ACC112 (cell line): Measurements from ENCODE around the gene CD248.

Source experiments
- H2AFZ ChIP-seq: fragments of 200-600 bp; sonication (generic); one replicate; pipeline ENCODE4 v1.6.0; 2017; ENCODE audit warnings: antibody characterized with exemption, low read length; ENCODE audit not compliant: unreplicated experiment
- H3K27ac ChIP-seq: fragments of 200-600 bp; sonication (generic); 2 replicates; pipeline ENCODE4 v1.5.1; 2014; ENCODE audit warnings: low read depth, mild to moderate bottlenecking, antibody characterized with exemption, low read length, moderate library complexity
- H3K27me3 ChIP-seq: fragments of 200-600 bp; sonication (generic); 2 replicates; pipeline ENCODE4 v1.6.1; 2014; ENCODE audit warnings: mild to moderate bottlenecking, antibody characterized with exemption, low read length, moderate library complexity, mixed read lengths; ENCODE audit not compliant: insufficient read depth
- H3K36me3 ChIP-seq: fragments of 200-600 bp; sonication (generic); 2 replicates; pipeline ENCODE4 v1.6.1; 2016; ENCODE audit warnings: mild to moderate bottlenecking, antibody characterized with exemption, low read length, moderate library complexity, mixed read lengths; ENCODE audit not compliant: insufficient read depth
- H3K4me1 ChIP-seq: fragments of 200-600 bp; sonication (generic); one replicate; pipeline ENCODE4 v1.6.1; 2016; ENCODE audit warnings: low read length, mixed read lengths; ENCODE audit not compliant: insufficient read depth, unreplicated experiment, control insufficient read depth
- H3K4me3 ChIP-seq: fragments of 200-600 bp; sonication (generic); 2 replicates; pipeline ENCODE4 v1.5.1; 2014; ENCODE audit warnings: mild to moderate bottlenecking, low read depth, low read length
- H3K79me2 ChIP-seq: fragments of 200-600 bp; sonication (generic); one replicate; pipeline ENCODE4 v1.6.0; 2016; ENCODE audit warnings: low read length; ENCODE audit not compliant: control insufficient read depth, unreplicated experiment, insufficient read depth

Gene CD248

DNA sequence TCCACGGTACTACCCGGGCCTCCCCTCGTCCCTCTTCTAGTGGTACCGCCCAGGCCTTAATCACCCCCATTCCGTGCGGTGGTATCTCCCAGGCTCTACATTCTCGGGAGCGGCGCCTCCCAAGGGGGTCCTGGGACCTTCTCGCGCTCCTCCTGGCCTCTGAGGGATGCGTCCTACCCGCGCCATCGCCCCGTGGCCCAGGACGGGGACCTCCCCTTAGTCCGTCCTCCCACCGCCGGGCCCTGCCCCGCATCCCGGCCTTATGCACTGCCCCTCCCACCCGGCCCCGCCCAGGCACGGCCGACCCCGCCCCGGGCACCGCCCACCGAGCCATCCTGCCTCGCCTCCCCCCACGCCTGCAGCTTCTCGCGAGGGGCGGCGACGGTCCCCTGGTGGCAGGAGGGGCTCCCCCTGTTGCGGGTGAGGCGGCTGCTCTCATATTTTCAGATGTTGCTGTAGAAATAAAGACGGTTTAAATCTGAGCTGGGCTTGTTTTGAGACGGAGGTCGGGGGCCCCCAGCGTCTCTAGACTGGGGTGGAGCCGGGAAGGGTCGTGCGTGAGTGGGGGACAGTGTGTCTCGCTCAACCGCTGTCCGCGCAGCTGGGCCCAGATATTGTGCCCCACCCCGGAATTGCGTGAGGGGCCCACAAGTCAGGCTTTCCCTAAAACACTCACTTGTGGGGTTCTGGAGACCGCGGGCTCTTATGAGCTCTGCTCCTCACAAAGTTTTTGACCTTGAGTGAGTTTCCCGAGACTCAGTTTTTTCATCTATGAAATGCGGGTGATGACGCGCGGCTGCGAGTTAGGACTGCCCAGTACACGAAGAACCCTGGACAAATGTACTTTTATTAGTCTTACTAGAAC, 49.2 kb downstream of the CD248 start:
- Histone ChIP-seq H3K4me3 (peak overlapping the region; percentile 95), H3K27ac (peak overlapping the region; percentile 79), H3K79me2 (peaks cover 23% of the 10 kb centered on the region), H3K36me3 (peaks cover 7% of the 10 kb centered on the region; the same call in 1 of the 2 replicates), H2AFZ (peak overlapping the region; percentile 57), H3K4me1 (peaks cover 8% of the 10 kb centered on the region), H3K27me3 (no peaks in the 10 kb centered on the region)

DNA sequence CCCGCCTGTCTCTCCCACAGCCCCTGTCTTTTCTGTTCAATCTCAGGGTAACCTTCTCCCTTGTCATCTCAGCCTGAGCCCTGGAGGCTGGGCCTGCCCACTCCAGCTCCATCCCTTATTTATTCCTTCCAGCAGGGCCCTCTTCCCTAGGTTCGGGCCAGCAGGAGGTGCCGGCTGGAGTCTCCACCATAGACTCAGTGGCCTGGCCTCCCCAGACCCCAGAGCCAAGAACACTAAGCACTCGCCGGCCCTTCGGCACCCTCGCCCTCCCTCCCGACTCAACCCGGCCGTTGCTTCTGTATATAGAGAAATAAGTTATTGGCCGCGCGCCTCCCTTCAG, 49.8 kb downstream of the CD248 start:
- Histone ChIP-seq H3K36me3 (peaks cover 2% of the 10 kb centered on the region; the same call in 1 of the 2 replicates), H3K27ac (no peak overlapping the region), H3K4me1 (peaks cover 8% of the 10 kb centered on the region), H3K4me3 (peak overlapping the region; percentile 95), H3K79me2 (peaks cover 23% of the 10 kb centered on the region), H2AFZ (no peak overlapping the region), H3K27me3 (no peaks in the 10 kb centered on the region)

DNA sequence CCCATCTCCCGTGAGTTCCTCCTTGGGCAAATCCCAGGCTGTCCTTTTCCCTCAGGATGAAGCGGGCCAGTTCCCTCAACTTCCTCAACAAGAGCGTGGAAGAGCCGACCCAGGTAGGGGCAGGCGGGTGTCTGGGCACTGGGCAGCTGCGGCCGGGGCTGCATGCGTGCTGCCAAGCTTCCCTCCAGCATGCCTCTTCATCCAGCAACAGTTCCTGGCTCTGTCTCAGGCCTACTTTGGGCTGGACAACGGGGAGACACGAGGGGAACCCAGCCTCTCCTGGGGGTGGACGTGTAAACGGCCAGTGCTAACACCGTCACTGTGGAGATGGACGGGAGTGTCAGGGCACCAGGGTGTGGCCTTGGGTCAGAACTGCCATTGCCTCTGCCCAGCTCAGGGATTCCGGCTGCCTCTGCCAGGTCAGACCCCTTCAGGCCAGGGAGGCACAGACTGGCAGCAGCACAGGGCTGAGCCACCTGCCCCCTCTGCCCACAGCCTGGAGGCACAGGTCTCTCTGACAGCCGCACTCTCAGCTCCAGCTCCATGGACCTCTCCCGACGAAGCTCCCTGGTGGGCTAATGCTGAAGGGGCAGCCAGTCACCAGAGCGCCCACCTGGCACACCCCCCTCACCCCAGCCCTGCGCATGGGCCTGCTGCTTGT, 50.3 kb downstream of the CD248 start:
- no peak overlapping the region for H2AFZ ChIP-seq
- H3K79me2 ChIP-seq, result peaks cover 23% of the 10 kb centered on the region
- H3K4me3 ChIP-seq, result peak overlapping the region; percentile 95; the same call in 1 of the 2 replicates
- H3K27me3 ChIP-seq, result no peaks in the 10 kb centered on the region
- H3K4me1 ChIP-seq, result peaks cover 8% of the 10 kb centered on the region
- no peaks in the 10 kb centered on the region; the same call in 1 of the 2 replicates for H3K36me3 ChIP-seq
- H3K27ac ChIP-seq, result no peak overlapping the region

DNA sequence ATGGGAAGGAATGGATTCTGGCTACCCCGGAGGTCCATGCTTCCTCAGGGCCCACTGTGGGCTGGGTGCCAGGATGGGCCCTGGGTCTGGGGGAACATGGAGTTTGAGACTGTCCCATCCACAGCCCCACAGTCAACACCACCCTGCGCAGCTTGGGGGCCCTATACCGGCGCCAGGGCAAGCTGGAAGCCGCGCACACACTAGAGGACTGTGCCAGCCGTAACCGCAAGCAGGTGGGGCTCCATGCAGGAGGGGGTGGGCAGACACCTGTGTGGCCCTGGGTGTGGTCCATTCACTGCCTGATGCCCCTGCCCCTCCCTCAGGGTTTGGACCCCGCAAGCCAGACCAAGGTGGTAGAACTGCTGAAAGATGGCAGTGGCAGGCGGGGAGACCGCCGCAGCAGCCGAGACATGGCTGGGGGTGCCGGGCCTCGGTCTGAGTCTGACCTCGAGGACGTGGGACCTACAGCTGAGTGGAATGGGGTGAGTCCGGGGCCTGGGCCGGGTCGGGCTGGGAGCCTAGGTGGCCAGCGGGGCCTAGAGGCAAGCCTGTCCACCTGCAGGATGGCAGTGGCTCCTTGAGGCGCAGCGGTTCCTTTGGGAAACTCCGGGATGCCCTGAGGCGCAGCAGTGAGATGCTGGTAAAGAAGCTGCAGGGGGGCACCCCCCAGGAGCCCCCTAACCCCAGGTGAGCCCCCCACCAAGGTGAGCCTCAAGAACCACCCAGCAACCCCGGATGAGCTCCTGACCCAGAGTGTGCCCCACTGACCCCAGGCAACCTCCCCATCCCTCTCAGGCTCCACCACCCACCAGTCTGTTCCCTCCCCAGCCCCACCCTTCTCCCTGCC, 51.1 kb downstream of the CD248 start:
- no peak overlapping the region for H3K4me3 ChIP-seq
- no peaks in the 10 kb centered on the region; the same call in 1 of the 2 replicates for H3K36me3 ChIP-seq
- no peak overlapping the region for H2AFZ ChIP-seq
- H3K27me3 ChIP-seq, result no peaks in the 10 kb centered on the region
- H3K4me1 ChIP-seq, result peaks cover 8% of the 10 kb centered on the region
- H3K79me2 ChIP-seq, result peaks cover 21% of the 10 kb centered on the region
- no peak overlapping the region for H3K27ac ChIP-seq

DNA sequence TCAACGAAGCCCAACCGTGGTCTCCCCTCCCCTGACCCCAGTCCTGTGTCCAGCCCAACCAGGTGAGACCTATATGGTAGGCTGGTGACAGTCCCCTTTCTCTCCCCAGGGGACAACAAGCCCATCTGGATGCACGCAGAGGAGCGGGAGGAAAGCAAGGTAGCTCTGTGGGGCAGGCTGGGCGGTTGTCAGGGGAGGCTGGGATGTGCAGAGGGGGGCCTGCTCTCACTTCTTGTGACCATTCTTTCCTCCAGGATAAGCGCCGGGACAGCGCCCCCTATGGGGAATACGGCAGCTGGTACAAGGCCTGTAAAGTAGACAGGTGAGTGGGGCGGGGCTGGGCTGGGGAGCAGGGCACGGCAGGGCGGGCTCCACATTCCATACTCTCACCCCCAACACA, 51.9 kb downstream of the CD248 start:
- Histone ChIP-seq H3K4me1 (peaks cover 6% of the 10 kb centered on the region), H3K79me2 (peaks cover 13% of the 10 kb centered on the region), H3K27ac (no peak overlapping the region), H3K27me3 (no peaks in the 10 kb centered on the region), H2AFZ (no peak overlapping the region), H3K4me3 (no peak overlapping the region), H3K36me3 (no peaks in the 10 kb centered on the region; the same call in 1 of the 2 replicates)
